Stomach smooth muscle (tissue), 2 donors: ENCODE data around the gene SYTL5.

Experiments used
- H3K27ac ChIP-seq: one replicate; pipeline ENCODE4 v1.7.0; 2013; ENCODE audit warnings: mild to moderate bottlenecking, low read length, inconsistent platforms
- H3K27me3 ChIP-seq, 2 donors: one replicate each; pipeline ENCODE4 v1.7.0; 2013; ENCODE audit warnings: low read length in 2 of 2; ENCODE audit not compliant: insufficient read depth in 2 of 2, control insufficient read depth in 1 of 2
- H3K36me3 ChIP-seq, 2 donors: one replicate each; pipeline ENCODE4 v1.7.0; 2013; ENCODE audit warnings: low read length in 2 of 2; ENCODE audit not compliant: control insufficient read depth in 2 of 2, insufficient read depth in 2 of 2
- H3K4me1 ChIP-seq: one replicate; pipeline ENCODE4 v1.7.0; 2013; ENCODE audit warnings: low read length; ENCODE audit not compliant: control insufficient read depth, insufficient read depth
- H3K4me3 ChIP-seq, 2 donors: one replicate each; pipeline ENCODE4 v1.7.0; 2013; ENCODE audit warnings: low read length in 2 of 2
- H3K9ac ChIP-seq, 2 donors: one replicate each; pipeline ENCODE4 v1.7.0; 2013; ENCODE audit warnings: low read length in 2 of 2, mild to moderate bottlenecking in 1 of 2
- H3K9me3 ChIP-seq, 2 donors: one replicate each; pipeline ENCODE4 v1.7.0; 2013; ENCODE audit warnings: low read length in 2 of 2; ENCODE audit not compliant: control insufficient read depth in 2 of 2
- donor health status: healthy.
- donor health status: Pancreatic carcinoma.

Gene SYTL5

DNA sequence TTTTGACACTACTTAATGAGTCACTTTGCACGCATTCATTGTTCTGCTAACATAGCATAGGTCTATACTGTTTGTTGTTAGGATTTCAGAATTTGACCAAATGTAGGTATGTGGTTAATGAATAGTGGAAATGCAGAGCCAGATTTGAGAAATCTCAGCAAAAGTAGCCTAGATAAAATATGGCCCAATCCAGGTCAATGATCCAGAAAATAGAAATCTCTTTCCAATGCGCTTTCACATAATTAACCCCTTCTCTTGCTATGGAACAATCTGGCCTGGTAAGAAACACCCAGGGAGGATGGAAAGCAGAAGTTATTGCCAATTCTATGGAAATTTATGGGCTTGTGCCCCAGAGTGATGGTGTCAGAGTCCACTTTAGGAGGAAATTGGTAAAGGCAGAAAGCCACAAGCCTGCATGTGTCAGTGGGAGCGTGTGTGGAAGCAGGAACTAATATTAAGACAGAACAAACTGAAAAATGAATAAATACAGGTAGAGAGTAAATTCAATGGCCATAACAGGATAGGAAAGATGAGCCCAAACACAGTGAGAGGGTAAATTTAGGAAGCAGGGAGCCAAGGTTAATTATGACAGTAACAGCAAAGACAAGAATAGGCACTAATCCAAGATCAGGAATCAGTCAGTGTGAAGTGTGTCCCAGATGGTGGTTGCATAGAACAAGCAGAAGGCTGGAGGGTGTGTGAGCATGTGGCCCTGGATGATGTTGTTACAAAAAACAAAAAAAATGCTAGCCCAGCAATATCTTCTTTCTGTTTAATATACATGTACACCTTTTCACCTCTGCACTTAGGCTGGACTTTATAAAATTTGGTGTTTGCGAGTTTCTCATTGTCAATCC lies 102.9 kb downstream of the SYTL5 start:
- no peaks in the 10 kb centered on the region for H3K4me1 ChIP-seq
- no peaks in the 10 kb centered on the region for H3K36me3 ChIP-seq
- no peak overlapping the region for H3K4me3 ChIP-seq
- no peak overlapping the region for H3K27ac ChIP-seq
- no peaks in the 10 kb centered on the region for H3K27me3 ChIP-seq
- no peak overlapping the region for H3K9ac ChIP-seq
- H3K9me3 ChIP-seq = no peaks in the 10 kb centered on the region

DNA sequence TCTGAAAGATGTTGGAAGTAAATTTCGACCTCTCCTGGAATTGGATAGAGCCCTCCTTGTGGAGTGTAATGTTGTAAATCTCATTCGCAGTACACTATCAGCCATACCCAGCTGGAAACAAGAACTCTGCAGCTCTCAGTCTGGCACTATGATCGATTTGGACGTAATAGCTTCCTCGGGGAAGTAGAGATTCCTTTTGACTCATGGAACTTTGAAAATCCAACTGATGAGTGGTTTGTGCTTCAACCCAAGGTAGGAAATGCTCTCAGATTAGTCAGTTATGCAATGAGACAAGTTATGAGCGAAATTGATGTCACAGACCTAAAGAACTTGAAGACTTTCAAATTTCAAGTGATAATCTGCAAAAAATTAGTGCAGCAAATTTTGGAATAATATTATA lies 103.9 kb downstream of the SYTL5 start:
- Histone ChIP-seq H3K4me3 (no peak overlapping the region), H3K9me3 (no peaks in the 10 kb centered on the region), H3K36me3 (no peaks in the 10 kb centered on the region)

GRCh38 chrX:38111196-38111595 lies 104.8 kb downstream of the SYTL5 start:
- Histone ChIP-seq H3K4me1 (no peaks in the 10 kb centered on the region), H3K27me3 (no peaks in the 10 kb centered on the region), H3K9ac (no peak overlapping the region), H3K27ac (no peak overlapping the region), H3K4me3 (no peak overlapping the region), H3K36me3 (no peaks in the 10 kb centered on the region), H3K9me3 (no peaks in the 10 kb centered on the region)

More for the DNA sequence above, 103.9 kb downstream of the SYTL5 start:
- no peak overlapping the region for H3K9ac ChIP-seq
- H3K4me1 ChIP-seq = no peaks in the 10 kb centered on the region
- no peak overlapping the region for H3K27ac ChIP-seq
- no peaks in the 10 kb centered on the region for H3K27me3 ChIP-seq

DNA sequence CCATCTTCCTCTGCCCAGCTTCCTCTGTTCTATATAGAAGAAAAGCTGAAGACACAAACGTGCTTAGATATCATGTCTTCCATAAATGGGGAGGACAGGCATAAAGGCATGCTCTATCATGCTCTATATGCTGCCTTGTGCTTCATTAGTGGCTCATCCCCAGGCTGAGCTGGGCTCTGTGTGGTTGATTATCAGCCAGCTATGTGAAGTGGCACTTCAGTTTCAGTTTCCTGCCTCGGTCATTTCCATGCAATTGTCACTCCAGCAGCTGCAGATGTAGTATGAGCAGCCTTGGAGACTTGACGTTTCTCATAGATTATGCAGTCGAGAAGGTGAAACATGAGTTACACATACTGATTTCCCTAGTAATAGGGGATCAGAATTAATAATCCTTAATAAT lies 106.2 kb downstream of the SYTL5 start:
- Histone ChIP-seq H3K4me1 (no peaks in the 10 kb centered on the region), H3K4me3 (no peak overlapping the region), H3K9ac (no peak overlapping the region), H3K27me3 (no peaks in the 10 kb centered on the region), H3K9me3 (no peaks in the 10 kb centered on the region), H3K27ac (no peak overlapping the region), H3K36me3 (no peaks in the 10 kb centered on the region)

DNA sequence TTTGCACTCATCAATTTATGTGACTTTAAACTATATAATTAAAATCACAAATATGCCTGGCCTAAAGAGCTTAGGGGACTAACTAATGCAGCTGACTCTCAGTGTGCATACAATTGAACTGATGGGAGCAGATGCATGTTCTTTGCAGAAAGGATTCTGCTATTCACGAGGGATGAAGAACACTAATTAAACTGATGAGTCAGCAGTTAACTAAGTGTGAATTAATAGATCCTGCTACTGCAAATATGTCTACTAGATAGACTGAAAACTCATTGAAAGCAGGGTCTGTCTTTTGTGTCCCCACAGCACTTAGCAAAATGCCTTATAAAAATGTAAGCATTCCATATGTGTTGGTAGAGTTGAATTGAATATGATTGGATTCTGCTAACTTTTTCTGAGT lies 110.4 kb downstream of the SYTL5 start:
- no peak overlapping the region for H3K9ac ChIP-seq
- H3K4me3 ChIP-seq = no peak overlapping the region

GRCh38 chrX:38117485-38117884 lies 111.1 kb downstream of the SYTL5 start:
- Histone ChIP-seq H3K4me3 (no peak overlapping the region), H3K4me1 (no peaks in the 10 kb centered on the region), H3K9me3 (no peaks in the 10 kb centered on the region), H3K36me3 (no peaks in the 10 kb centered on the region), H3K27ac (no peak overlapping the region), H3K9ac (no peak overlapping the region), H3K27me3 (no peaks in the 10 kb centered on the region)

More for the DNA sequence above, 110.4 kb downstream of the SYTL5 start:
- Histone ChIP-seq H3K27ac (no peak overlapping the region), H3K4me1 (no peaks in the 10 kb centered on the region), H3K9me3 (no peaks in the 10 kb centered on the region), H3K36me3 (no peaks in the 10 kb centered on the region), H3K27me3 (no peaks in the 10 kb centered on the region)

DNA sequence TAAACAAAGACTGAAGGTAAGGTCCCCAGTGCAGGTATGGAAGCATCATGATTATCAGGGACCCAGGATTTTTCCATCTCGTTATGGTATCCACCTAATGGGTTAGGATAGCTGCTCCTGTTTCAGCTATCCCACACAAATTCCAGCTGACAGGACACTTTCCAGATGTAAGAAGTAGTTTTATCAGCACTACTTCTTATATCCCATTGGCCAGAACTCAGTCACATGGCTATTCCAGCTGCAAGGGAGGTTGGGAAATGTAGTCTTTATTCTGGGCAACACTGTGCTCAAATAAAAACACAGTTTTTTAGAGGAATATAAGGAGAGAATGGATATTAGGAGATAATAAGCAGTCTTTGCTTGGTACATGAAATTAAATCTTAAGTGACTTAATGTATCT lies 117.6 kb downstream of the SYTL5 start:
- Histone ChIP-seq H3K27ac (no peak overlapping the region), H3K36me3 (no peaks in the 10 kb centered on the region), H3K4me1 (no peaks in the 10 kb centered on the region), H3K9me3 (no peaks in the 10 kb centered on the region), H3K27me3 (peaks cover 0 to 5% of the 10 kb centered on the region in 2 donors), H3K9ac (no peak overlapping the region), H3K4me3 (no peak overlapping the region)

DNA sequence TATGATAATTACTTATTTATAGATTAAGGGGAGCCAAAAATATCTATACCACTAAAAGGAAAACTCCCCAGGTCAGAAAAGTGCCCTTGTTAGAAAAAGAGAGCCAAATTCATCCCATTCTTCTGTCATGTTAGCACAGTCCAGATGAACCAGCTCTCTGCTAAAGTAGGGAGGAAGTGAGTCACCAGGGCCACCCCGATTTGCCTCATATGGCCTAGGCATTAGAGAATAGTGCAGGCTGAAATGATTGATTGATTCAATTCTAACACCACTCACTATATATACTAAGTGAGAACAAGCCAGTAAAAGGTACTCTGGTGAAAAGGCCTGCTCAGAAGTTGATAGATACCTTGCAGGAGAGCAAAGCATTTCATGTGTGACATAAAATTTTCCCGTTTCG lies 119.8 kb downstream of the SYTL5 start:
- Histone ChIP-seq H3K27ac (no peak overlapping the region), H3K36me3 (no peaks in the 10 kb centered on the region), H3K9me3 (no peaks in the 10 kb centered on the region), H3K27me3 (peaks cover 0 to 5% of the 10 kb centered on the region in 2 donors), H3K9ac (no peak overlapping the region), H3K4me3 (no peak overlapping the region), H3K4me1 (no peaks in the 10 kb centered on the region)

- H3K9me3 ChIP-seq = no peaks in the 10 kb centered on the region
- peaks cover 0 to 5% of the 10 kb centered on the region in 2 donors for H3K27me3 ChIP-seq
- H3K36me3 ChIP-seq = no peaks in the 10 kb centered on the region
- no peak overlapping the region for H3K27ac ChIP-seq
- no peak overlapping the region for H3K4me3 ChIP-seq
- H3K4me1 ChIP-seq = no peaks in the 10 kb centered on the region
- H3K9ac ChIP-seq = no peak overlapping the region
Observed at GRCh38 chrX:38127961-38128360, 121.6 kb downstream of the SYTL5 start.

GRCh38 chrX:38129366-38129765 lies 123.0 kb downstream of the SYTL5 start:
- Histone ChIP-seq H3K9me3 (no peaks in the 10 kb centered on the region), H3K4me3 (no peak overlapping the region), H3K27me3 (peaks cover 0 to 5% of the 10 kb centered on the region in 2 donors), H3K27ac (no peak overlapping the region), H3K9ac (no peak overlapping the region), H3K36me3 (no peaks in the 10 kb centered on the region), H3K4me1 (no peaks in the 10 kb centered on the region)

DNA sequence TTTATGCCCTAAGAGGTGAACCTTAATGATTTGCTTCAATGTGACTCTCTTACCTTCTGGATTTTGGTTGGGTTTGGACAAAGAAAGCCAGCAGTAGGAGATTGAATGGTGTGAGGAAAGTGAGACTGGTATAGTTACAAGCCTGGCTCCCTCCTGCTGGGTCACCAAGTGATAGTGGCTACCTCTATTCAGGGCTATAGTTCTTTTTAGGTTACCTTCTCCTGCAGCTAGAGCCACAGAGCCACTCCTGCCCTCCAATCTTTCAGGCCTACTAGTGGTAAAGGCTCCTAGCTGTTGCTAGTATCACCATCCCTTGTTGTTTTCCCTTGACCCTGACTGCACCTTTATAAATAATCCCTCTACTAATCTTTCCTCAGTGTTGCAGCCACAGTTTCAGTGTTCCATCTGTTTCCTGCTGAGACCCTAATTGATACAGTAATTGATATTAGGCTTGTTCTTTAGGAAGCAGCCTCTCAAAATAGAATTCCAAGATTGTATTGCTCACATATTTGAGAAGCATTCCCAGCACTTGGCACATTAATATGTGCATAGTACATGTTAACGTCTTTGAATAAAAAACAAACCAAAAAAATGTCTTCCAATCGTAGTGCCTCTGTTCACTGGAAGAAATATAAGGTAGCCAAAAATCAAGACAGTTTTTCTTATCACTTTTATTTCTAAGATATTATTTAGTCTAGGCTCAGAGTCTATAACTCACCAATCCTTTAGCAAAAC lies 132.0 kb downstream of the SYTL5 start:
- Histone ChIP-seq H3K27ac (no peak overlapping the region), H3K4me1 (no peaks in the 10 kb centered on the region), H3K27me3 (no peaks in the 10 kb centered on the region), H3K9me3 (no peaks in the 10 kb centered on the region), H3K4me3 (no peak overlapping the region), H3K9ac (no peak overlapping the region), H3K36me3 (no peaks in the 10 kb centered on the region)
